HFFc6 (cell line): ENCODE measurements around the gene WNT4. TPM values are rescaled to one million over a fixed set of nuclear protein-coding genes. Genes with fewer than 3 reads are reported as not detected.

Experiments used
- DNase-seq: peaks from one replicate; pipeline ENCODE4 v3.0.0-alpha.2; 2018
- H3K27ac Mint-ChIP-seq: 2 replicates; pipeline ENCODE4 v1.8.0; 2020; ENCODE audit warnings: mild to moderate bottlenecking, mixed read lengths
- H3K27me3 Mint-ChIP-seq: 2 replicates; pipeline ENCODE4 v1.8.0; 2021; ENCODE audit warnings: mild to moderate bottlenecking, moderate library complexity, mixed read lengths; ENCODE audit not compliant: insufficient read depth
- H3K36me3 Mint-ChIP-seq: 2 replicates; pipeline ENCODE4 v1.8.0; 2021; ENCODE audit warnings: low read depth, mixed read lengths
- H3K4me1 Mint-ChIP-seq: 2 replicates; pipeline ENCODE4 v1.8.0; 2020; ENCODE audit warnings: low read depth, mixed read lengths
- H3K4me3 Mint-ChIP-seq: 2 replicates; pipeline ENCODE4 v1.8.0; 2020; ENCODE audit warnings: mild to moderate bottlenecking, moderate library complexity, mixed read lengths
- H3K9me3 Mint-ChIP-seq: 2 replicates; pipeline ENCODE4 v1.8.0; 2020; ENCODE audit warnings: mild to moderate bottlenecking, mixed read lengths
- total RNA-seq, 6 experiments: library from RNA; stranded (reverse); fragmentation: NEBNext Ultra II Directional; extraction: Animal tissue kit (Norgen Biotek cat#: 25700); gene quantifications; 2 replicates in 1 of 6; 3 replicates in 5 of 6; pipeline ENCODE4 v1.2.3, GENCODE V29; 2021
- TF ChIP-seq, protein P1 (sequence below): fragments of 200-600 bp; sonication (generic); IDR thresholded peaks from 2 replicates; pipeline ENCODE4 v1.5.0; 2021; ENCODE audit warnings: antibody characterized with exemption, mild to moderate bottlenecking

The WNT4 gene
- total RNA-seq, 6 experiments from 2014 or later = not detected

DNA sequence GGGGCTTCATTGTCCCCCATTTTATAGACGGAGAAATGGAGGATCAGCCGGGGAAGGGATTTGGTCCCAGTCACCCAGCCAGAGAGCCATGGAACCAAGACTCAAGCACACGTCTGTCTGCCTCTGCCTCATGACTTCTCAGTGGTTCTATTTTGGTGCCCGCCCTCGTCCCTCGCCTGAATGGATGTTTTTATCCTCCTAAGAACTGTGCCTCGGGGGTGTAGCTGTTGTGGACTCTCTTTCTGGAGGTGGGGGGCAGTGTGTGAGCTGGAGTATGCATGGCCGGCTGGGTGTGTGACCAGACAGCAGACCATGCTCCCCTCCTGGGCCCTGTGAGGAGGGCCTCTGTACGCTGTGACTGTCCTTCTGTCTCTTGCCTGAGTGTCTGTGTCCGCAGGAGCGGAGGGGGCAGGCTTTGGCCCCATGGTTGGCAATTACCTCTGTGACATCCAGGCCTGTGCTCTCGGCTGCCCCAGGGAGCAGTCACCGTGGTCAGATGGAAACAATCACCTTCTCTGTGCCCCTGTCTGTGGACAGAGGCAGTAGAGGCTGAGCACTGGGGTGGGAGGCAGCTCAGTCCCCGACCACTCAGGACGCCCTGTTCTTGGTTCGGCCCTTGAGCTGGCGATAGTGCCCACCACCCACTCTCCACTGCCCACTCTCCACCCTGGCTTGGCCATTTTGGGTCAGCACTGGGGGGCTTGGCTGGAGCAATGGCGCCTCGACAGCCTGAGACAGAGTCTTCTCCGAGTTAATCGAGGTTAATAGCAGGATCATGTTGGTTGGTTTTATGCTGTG lies 20.4 kb downstream of the WNT4 start:
- H3K9me3 Mint-ChIP-seq = no peaks in the 10 kb centered on the region
- peaks cover 9% of the 10 kb centered on the region for H3K36me3 Mint-ChIP-seq
- no peak overlapping the region for H3K4me3 Mint-ChIP-seq
- TF ChIP-seq, protein P1, sequence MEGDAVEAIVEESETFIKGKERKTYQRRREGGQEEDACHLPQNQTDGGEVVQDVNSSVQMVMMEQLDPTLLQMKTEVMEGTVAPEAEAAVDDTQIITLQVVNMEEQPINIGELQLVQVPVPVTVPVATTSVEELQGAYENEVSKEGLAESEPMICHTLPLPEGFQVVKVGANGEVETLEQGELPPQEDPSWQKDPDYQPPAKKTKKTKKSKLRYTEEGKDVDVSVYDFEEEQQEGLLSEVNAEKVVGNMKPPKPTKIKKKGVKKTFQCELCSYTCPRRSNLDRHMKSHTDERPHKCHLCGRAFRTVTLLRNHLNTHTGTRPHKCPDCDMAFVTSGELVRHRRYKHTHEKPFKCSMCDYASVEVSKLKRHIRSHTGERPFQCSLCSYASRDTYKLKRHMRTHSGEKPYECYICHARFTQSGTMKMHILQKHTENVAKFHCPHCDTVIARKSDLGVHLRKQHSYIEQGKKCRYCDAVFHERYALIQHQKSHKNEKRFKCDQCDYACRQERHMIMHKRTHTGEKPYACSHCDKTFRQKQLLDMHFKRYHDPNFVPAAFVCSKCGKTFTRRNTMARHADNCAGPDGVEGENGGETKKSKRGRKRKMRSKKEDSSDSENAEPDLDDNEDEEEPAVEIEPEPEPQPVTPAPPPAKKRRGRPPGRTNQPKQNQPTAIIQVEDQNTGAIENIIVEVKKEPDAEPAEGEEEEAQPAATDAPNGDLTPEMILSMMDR = no peak
- DNase-seq = no peak
- H3K4me1 Mint-ChIP-seq = peaks cover 15% of the 10 kb centered on the region
- no peak overlapping the region for H3K27ac Mint-ChIP-seq
- peaks cover 8% of the 10 kb centered on the region; the same call in 1 of the 2 replicates for H3K27me3 Mint-ChIP-seq

DNA sequence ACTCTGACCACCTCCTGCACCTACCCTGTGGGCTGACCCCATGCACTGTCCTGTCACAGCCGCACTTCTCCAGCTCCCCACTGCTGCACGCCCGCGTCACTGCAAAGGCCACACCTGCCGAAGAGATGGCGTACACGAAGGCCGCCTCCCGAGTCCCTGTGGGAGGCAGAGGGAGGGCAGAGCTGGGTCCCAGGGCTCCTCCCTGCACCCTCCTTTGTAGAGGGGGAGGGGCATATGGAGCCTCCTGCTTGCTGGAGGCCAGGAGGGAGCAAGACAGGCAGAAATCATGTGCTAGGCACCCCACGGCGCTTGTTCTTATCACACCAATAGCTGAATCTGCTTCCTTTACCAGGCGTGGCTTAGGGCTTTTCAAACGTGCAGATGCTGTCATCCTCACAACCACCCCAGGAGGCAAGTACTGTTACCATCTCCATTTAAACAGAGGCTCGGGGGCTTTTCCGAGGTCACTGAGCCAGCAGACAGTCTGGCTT lies 21.4 kb downstream of the WNT4 start:
- peaks cover 9% of the 10 kb centered on the region for H3K36me3 Mint-ChIP-seq
- H3K27me3 Mint-ChIP-seq = peaks cover 6% of the 10 kb centered on the region
- no peak for DNase-seq
- H3K4me1 Mint-ChIP-seq = peaks cover 15% of the 10 kb centered on the region
- no peak overlapping the region for H3K27ac Mint-ChIP-seq
- no peaks in the 10 kb centered on the region for H3K9me3 Mint-ChIP-seq
- TF ChIP-seq, protein P1 = no peak
- H3K4me3 Mint-ChIP-seq = no peak overlapping the region

DNA sequence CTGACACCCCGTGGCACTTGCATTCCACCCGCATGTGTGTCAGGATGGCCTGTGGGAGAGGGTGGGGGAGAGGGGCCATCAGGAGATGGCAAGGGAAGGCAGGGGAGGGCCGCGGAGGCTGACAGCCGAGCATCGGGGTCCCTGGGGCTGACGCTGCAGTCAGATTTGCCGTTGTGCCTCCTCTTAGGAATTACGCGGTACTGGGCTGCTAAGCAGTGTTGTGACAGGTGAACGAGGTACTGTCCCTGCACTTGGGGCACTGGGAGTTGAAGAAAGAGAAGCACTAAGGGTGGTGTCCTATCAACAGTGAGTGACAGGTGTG lies 22.5 kb downstream of the WNT4 start:
- no peak for DNase-seq
- H3K4me3 Mint-ChIP-seq = no peak overlapping the region
- no peak overlapping the region for H3K27ac Mint-ChIP-seq

DNA sequence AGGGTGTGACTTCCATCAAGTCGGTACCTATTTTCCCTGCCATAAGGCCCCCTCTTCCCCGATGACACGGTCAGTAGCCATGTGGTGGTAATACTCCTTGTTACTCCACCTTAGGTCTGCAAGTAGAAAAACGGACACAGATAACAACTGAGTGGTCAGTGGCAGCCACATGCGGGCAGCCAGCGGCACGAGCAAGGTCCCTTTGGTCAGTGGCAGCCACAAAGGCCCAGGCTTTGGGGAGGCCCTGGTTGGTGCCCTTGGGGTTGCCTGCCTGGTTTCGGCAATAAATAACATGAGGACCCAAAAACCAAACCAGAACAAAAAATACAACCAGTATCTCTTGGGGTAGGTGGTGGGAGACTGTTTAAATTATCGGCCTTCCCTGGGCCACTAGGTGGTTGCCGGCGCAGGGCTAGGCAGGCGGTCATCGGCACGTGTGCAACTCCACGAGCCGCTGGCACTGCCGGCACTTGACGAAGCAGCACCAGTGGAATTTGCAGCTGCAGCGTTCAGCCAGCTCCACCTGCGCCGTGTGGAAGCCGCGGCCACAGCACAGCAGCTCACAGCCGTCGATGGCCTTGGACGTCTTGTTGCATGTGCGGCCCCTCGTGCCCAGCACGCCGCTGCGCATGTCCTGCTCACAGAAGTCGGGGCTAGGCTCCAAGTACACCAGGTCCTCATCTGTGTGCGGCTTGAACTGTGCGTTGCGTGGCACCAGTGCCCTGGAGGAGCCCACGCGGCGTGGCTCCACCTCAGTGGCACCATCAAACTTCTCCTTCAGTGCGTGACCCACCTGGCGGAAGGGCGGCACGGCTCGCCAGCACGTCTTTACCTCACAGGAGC lies 23.1 kb downstream of the WNT4 start:
- Mint-ChIP-seq H3K27ac (no peak overlapping the region), H3K27me3 (peaks cover 6% of the 10 kb centered on the region), H3K9me3 (no peaks in the 10 kb centered on the region), H3K36me3 (peaks cover 9% of the 10 kb centered on the region), H3K4me3 (no peak overlapping the region), H3K4me1 (peaks cover 25% of the 10 kb centered on the region)
- TF ChIP-seq, protein P1 = no peak
- no peak for DNase-seq

More for the DNA sequence above, 22.5 kb downstream of the WNT4 start:
- TF ChIP-seq, protein P1 = no peak
- Mint-ChIP-seq H3K9me3 (no peaks in the 10 kb centered on the region), H3K36me3 (peaks cover 9% of the 10 kb centered on the region), H3K27me3 (peaks cover 6% of the 10 kb centered on the region), H3K4me1 (peaks cover 19% of the 10 kb centered on the region)

DNA sequence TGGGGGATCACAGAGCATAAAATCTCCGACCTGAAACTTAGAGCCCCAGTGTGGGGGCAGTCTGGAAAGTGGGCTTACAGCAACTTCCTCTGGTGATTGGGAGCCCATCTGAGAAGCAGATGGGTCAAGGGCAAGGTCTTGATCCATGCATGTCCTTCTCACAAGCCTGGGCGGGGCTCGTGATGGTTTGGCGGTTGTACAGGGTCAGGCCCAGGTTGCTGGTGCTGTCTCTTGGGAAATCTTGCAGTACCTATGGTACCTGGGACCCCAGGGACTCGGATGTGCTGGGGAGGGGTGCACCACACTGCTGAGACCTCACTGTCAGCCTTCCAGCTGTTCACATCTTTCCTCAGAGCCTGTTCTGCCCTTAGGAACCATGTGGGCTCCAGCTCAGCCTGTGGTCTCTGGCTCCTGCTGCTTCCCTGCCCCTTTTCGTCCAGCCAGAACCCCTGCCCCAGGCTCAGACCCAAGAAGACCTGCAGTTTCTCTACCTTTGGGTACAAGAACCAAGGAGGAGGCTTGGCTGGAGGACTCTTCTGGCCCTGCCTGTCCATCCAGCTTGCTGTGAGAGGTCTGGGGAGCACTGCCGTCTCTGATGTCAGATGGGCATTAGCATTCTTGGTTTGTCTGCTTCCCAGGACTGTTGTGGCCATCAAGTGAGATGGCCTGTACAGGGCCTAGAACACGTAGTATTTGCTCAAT lies 24.5 kb downstream of the WNT4 start:
- no peaks in the 10 kb centered on the region for H3K9me3 Mint-ChIP-seq
- peaks cover 2% of the 10 kb centered on the region; the same call in 1 of the 2 replicates for H3K27me3 Mint-ChIP-seq
- peaks cover 9% of the 10 kb centered on the region for H3K36me3 Mint-ChIP-seq
- no peak for DNase-seq
- TF ChIP-seq, protein P1 = no peak
- no peak overlapping the region for H3K27ac Mint-ChIP-seq
- H3K4me1 Mint-ChIP-seq = peaks cover 36% of the 10 kb centered on the region
- no peak overlapping the region for H3K4me3 Mint-ChIP-seq
